Progenitor cell of endocrine pancreas (in vitro differentiated cells): Measurements from ENCODE around the gene TNFRSF8. TPM values are rescaled to one million over a fixed set of nuclear protein-coding genes. Genes with fewer than 3 reads are reported as not detected.

Experiments used
- DNase-seq: peaks from one replicate; pipeline ENCODE4 v3.0.0; 2021; ENCODE audit warnings: low spot score; ENCODE audit not compliant: unreplicated experiment
- H3K27ac Mint-ChIP-seq: 2 replicates; pipeline ENCODE4 v1.8.0; 2021; ENCODE audit warnings: mild to moderate bottlenecking, moderate library complexity, mixed read lengths
- H3K27me3 Mint-ChIP-seq: 2 replicates; pipeline ENCODE4 v1.8.0; 2021; ENCODE audit warnings: mixed read lengths
- H3K36me3 Mint-ChIP-seq: 2 replicates; pipeline ENCODE4 v1.8.0; 2022; ENCODE audit warnings: mixed read lengths; ENCODE audit not compliant: insufficient read depth
- H3K4me1 Mint-ChIP-seq: 2 replicates; pipeline ENCODE4 v1.8.0; 2021; ENCODE audit warnings: low read depth, mixed read lengths
- H3K4me3 Mint-ChIP-seq: 2 replicates; pipeline ENCODE4 v1.8.0; 2021; ENCODE audit warnings: low read depth, mild to moderate bottlenecking, moderate library complexity, mixed read lengths
- H3K9me3 Mint-ChIP-seq: 2 replicates; pipeline ENCODE4 v1.8.0; 2021; ENCODE audit warnings: low read depth, mixed read lengths
- CTCF ChIP-seq: fragments of 200-600 bp; sonication (generic); IDR thresholded peaks from one replicate; pipeline ENCODE4 v1.5.0; 2021; ENCODE audit warnings: antibody characterized with exemption, mild to moderate bottlenecking; ENCODE audit not compliant: unreplicated experiment
- total RNA-seq: library from RNA; stranded (reverse); gene quantifications from 2 replicates; pipeline ENCODE4 v1.2.1, GENCODE V29; 2021

TNFRSF8 gene
- total RNA-seq, 1 donor from 2014 or later, result not detected

GRCh38 chr1:12173631-12174121, 110.6 kb downstream of the TNFRSF8 start:
- no peak overlapping the region for H3K4me3 Mint-ChIP-seq
- DNase-seq, result no peak
- no peak for TF ChIP-seq CTCF
- H3K27ac Mint-ChIP-seq, result no peak overlapping the region
- H3K9me3 Mint-ChIP-seq, result no peaks in the 10 kb centered on the region
- H3K27me3 Mint-ChIP-seq, result peaks cover 45% of the 10 kb centered on the region
- no peaks in the 10 kb centered on the region for H3K36me3 Mint-ChIP-seq
- peaks cover 4% of the 10 kb centered on the region for H3K4me1 Mint-ChIP-seq

GRCh38 chr1:12174924-12175810, 112.1 kb downstream of the TNFRSF8 start:
- no peak for DNase-seq
- no peaks in the 10 kb centered on the region for H3K36me3 Mint-ChIP-seq
- peaks cover 31% of the 10 kb centered on the region for H3K27me3 Mint-ChIP-seq
- H3K4me1 Mint-ChIP-seq, result peaks cover 4% of the 10 kb centered on the region
- H3K9me3 Mint-ChIP-seq, result no peaks in the 10 kb centered on the region
- no peak overlapping the region for H3K27ac Mint-ChIP-seq
- H3K4me3 Mint-ChIP-seq, result no peak overlapping the region
- no peak for TF ChIP-seq CTCF

- H3K9me3 Mint-ChIP-seq, result no peaks in the 10 kb centered on the region
- peaks cover 22% of the 10 kb centered on the region for H3K27me3 Mint-ChIP-seq
- H3K4me3 Mint-ChIP-seq, result no peak overlapping the region
- no peaks in the 10 kb centered on the region for H3K36me3 Mint-ChIP-seq
- H3K4me1 Mint-ChIP-seq, result peaks cover 4% of the 10 kb centered on the region
- TF ChIP-seq CTCF, result no peak
- no peak for DNase-seq
- H3K27ac Mint-ChIP-seq, result no peak overlapping the region
Observed at GRCh38 chr1:12176298-12177118, 113.4 kb downstream of the TNFRSF8 start.

- Mint-ChIP-seq H3K36me3 (no peaks in the 10 kb centered on the region), H3K27me3 (peaks cover 19% of the 10 kb centered on the region), H3K9me3 (no peaks in the 10 kb centered on the region), H3K27ac (no peak overlapping the region), H3K4me1 (peaks cover 4% of the 10 kb centered on the region), H3K4me3 (no peak overlapping the region)
- DNase-seq, result no peak
- TF ChIP-seq CTCF, result no peak
Observed at GRCh38 chr1:12177156-12177998, 114.3 kb downstream of the TNFRSF8 start.
